Neural crest cell (in vitro differentiated cells): ENCODE data around the gene ZNF319. TPM values are rescaled to one million over a fixed set of nuclear protein-coding genes. Genes with fewer than 3 reads are reported as not detected.

Experiments
- DNase-seq: peaks from one replicate; pipeline ENCODE4 v3.0.0; 2021; ENCODE audit warnings: low read depth, mixed read lengths, low spot score
- H3K27ac Mint-ChIP-seq: one replicate; pipeline ENCODE4 v1.8.0; 2021; ENCODE audit warnings: mild to moderate bottlenecking, mixed read lengths; ENCODE audit not compliant: unreplicated experiment
- H3K27me3 Mint-ChIP-seq: 2 replicates; pipeline ENCODE4 v1.8.0; 2021; ENCODE audit warnings: low read depth, mild to moderate bottlenecking, mixed read lengths
- H3K36me3 Mint-ChIP-seq: 2 replicates; pipeline ENCODE4 v1.8.0; 2021; ENCODE audit warnings: low read depth, mild to moderate bottlenecking, mixed read lengths
- H3K4me1 Mint-ChIP-seq: 2 replicates; pipeline ENCODE4 v1.8.0; 2021; ENCODE audit warnings: mixed read lengths
- H3K4me3 Mint-ChIP-seq: one replicate; pipeline ENCODE4 v1.8.0; 2021; ENCODE audit warnings: mild to moderate bottlenecking, mixed read lengths
- H3K9me3 Mint-ChIP-seq: 2 replicates; pipeline ENCODE4 v1.8.0; 2021; ENCODE audit warnings: mixed read lengths
- total RNA-seq: library from RNA; stranded (reverse); gene quantifications from 2 replicates; pipeline ENCODE4 v1.2.1, GENCODE V29; 2021
- TF ChIP-seq, protein P1 (sequence below): fragments of 200-600 bp; sonication (generic); conservative IDR thresholded peaks from 2 replicates; pipeline ENCODE4 v1.5.0; 2021; ENCODE audit warnings: antibody characterized with exemption, mild to moderate bottlenecking

Gene ZNF319
- total RNA-seq, 1 donor from 2014 or later = 15.5 TPM

DNA sequence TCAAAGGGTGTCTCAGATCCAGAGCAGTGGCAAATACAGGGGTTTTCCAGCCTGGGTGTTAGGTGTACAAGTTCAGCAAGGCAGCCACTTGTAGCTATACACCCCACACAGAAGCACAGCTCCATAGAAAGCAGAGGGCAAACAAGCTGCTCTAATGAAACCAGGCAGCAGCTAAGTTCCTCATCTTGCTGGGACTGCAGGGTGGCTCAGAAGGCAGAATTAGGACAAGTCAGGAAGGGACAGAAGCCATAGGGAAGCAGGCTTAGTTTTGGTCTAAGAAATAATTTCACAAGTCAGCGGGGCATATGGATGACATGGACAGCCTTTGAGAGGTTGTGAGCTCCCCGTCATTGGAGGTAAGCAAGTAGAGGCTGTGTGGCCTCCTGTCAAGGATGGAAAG lies 53.2 kb downstream of the ZNF319 start:
- H3K27me3 Mint-ChIP-seq = no peaks in the 10 kb centered on the region
- H3K4me1 Mint-ChIP-seq = no peaks in the 10 kb centered on the region
- DNase-seq = no peak
- no peak overlapping the region for H3K4me3 Mint-ChIP-seq
- H3K9me3 Mint-ChIP-seq = no peaks in the 10 kb centered on the region
- TF ChIP-seq, protein P1, sequence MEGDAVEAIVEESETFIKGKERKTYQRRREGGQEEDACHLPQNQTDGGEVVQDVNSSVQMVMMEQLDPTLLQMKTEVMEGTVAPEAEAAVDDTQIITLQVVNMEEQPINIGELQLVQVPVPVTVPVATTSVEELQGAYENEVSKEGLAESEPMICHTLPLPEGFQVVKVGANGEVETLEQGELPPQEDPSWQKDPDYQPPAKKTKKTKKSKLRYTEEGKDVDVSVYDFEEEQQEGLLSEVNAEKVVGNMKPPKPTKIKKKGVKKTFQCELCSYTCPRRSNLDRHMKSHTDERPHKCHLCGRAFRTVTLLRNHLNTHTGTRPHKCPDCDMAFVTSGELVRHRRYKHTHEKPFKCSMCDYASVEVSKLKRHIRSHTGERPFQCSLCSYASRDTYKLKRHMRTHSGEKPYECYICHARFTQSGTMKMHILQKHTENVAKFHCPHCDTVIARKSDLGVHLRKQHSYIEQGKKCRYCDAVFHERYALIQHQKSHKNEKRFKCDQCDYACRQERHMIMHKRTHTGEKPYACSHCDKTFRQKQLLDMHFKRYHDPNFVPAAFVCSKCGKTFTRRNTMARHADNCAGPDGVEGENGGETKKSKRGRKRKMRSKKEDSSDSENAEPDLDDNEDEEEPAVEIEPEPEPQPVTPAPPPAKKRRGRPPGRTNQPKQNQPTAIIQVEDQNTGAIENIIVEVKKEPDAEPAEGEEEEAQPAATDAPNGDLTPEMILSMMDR = no peak
- no peaks in the 10 kb centered on the region for H3K36me3 Mint-ChIP-seq
- H3K27ac Mint-ChIP-seq = no peak overlapping the region

DNA sequence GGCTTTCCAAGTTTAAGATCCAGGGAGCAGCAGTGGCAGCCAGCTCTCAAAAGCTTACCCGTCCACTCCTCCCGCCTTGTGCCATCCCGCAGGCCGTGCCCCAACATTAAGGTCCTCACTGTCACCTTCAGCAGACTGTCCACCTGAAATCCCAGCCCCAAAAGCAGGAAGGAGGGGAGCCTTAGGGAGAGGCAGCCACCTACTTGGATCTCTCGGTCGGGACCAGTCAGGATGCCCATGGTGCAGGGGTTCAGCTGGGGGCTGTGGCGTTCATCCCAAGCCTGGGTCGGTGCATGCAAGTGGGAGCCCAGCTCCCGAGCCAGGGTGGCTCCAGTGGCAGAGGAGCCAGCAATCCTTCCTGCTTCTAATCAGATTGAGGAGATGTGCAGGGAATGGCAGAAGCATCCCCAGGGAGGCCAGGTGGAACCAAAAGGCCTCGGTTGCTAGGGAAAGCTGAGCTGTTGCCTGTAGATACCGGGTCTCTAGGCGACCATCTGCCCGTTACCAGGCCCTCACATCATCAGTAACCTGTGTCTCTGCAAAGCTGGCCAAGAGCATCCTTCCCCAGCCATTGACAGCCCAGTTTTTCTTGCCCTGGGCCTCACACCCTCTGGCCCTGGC lies 54.2 kb downstream of the ZNF319 start:
- H3K9me3 Mint-ChIP-seq = no peaks in the 10 kb centered on the region
- TF ChIP-seq, protein P1 = no peak
- H3K36me3 Mint-ChIP-seq = no peaks in the 10 kb centered on the region
- no peak overlapping the region for H3K4me3 Mint-ChIP-seq
- no peak overlapping the region for H3K27ac Mint-ChIP-seq
- H3K4me1 Mint-ChIP-seq = no peaks in the 10 kb centered on the region
- no peaks in the 10 kb centered on the region for H3K27me3 Mint-ChIP-seq
- DNase-seq = no peak

DNA sequence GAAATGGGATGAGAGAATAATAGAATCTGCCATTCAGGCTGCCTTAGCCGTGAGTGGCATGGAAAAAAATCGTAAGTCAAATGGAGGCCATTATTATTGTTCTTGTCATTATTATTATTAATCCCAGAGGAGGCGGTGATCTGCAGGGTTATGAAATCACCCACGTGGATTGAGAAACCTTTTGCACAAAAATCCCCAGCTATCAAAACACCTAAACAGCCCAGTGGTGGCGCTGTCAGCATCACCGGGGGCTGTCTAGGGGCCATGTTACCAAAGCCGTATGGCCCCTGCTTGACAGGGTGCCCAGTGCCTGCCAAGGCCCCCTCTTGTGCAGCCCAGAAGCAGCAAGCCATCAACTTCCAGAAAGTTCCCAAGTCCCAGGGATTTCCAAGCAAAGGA lies 54.7 kb downstream of the ZNF319 start:
- Mint-ChIP-seq H3K9me3 (no peaks in the 10 kb centered on the region), H3K27ac (no peak overlapping the region), H3K4me1 (no peaks in the 10 kb centered on the region), H3K36me3 (no peaks in the 10 kb centered on the region), H3K4me3 (no peak overlapping the region), H3K27me3 (no peaks in the 10 kb centered on the region)
- TF ChIP-seq, protein P1 = no peak
- no peak for DNase-seq

DNA sequence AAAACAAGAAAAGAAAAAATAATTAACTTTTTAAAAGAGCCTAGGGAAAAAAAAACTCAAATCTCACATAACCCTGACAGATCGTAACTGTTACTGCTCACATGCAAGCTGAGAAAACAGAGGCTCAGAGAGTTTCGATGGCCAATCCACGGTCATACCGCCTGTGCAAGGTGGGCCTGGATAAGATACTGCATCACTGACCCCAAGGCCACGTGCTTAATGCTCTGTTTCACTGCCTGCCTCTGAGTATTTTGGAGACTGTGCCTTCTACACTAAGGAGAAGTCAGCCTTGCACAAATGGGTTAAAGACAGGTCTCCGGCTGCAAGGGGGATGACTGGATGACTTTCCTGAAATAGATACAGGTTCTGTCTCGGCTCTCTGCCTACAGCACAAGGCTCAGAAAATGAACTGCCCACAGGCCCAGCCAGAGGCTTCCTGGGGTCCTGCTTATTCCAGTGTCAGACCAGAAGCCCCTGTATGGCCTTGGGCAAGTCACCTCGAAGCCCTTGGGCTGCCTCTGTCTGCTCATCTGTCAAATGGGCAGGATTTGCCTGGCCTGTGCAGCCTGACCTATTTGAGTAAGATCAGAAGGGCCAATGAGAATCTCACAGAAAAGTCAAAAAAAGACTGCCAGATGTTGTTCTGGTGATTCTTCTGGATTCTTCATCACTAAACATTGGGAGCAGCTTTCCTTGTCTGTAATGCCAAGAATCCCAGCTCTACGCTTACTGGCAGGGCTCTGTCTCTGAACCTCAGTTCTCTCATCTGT lies 55.3 kb downstream of the ZNF319 start:
- no peak for DNase-seq
- Mint-ChIP-seq H3K27me3 (no peaks in the 10 kb centered on the region), H3K27ac (no peak overlapping the region), H3K4me1 (no peaks in the 10 kb centered on the region), H3K36me3 (no peaks in the 10 kb centered on the region), H3K4me3 (no peak overlapping the region), H3K9me3 (no peaks in the 10 kb centered on the region)
- TF ChIP-seq, protein P1 = no peak

Other genes starting within 250 kb of the ZNF319 start
- gene KIFC3, start 198.2 kb downstream of the ZNF319 start, total RNA-seq = 25.1 TPM in 2 replicates
- 0.21 and 0.57 TPM in 2 replicates for gene CNGB1, start 29.5 kb downstream of the ZNF319 start, total RNA-seq
- 74.8 and 77.5 TPM in 2 replicates for gene USB1, start 735 bp upstream of the ZNF319 start, total RNA-seq
- gene MMP15, start 25.1 kb upstream of the ZNF319 start, total RNA-seq = 36.6 and 38.9 TPM in 2 replicates
- gene CFAP20, start 128.7 kb upstream of the ZNF319 start, total RNA-seq = 72.1 and 73.1 TPM in 2 replicates
- gene CSNK2A2, start 197.4 kb upstream of the ZNF319 start, total RNA-seq = 116 and 118 TPM in 2 replicates